ENCODE data around the gene CCDC18.
"Not testable (repeated sequence)": the region's sequence is repeated elsewhere in the genome, so short reads cannot be mapped to it uniquely, and the experiment has no call there.

The CCDC18 gene, protein sequence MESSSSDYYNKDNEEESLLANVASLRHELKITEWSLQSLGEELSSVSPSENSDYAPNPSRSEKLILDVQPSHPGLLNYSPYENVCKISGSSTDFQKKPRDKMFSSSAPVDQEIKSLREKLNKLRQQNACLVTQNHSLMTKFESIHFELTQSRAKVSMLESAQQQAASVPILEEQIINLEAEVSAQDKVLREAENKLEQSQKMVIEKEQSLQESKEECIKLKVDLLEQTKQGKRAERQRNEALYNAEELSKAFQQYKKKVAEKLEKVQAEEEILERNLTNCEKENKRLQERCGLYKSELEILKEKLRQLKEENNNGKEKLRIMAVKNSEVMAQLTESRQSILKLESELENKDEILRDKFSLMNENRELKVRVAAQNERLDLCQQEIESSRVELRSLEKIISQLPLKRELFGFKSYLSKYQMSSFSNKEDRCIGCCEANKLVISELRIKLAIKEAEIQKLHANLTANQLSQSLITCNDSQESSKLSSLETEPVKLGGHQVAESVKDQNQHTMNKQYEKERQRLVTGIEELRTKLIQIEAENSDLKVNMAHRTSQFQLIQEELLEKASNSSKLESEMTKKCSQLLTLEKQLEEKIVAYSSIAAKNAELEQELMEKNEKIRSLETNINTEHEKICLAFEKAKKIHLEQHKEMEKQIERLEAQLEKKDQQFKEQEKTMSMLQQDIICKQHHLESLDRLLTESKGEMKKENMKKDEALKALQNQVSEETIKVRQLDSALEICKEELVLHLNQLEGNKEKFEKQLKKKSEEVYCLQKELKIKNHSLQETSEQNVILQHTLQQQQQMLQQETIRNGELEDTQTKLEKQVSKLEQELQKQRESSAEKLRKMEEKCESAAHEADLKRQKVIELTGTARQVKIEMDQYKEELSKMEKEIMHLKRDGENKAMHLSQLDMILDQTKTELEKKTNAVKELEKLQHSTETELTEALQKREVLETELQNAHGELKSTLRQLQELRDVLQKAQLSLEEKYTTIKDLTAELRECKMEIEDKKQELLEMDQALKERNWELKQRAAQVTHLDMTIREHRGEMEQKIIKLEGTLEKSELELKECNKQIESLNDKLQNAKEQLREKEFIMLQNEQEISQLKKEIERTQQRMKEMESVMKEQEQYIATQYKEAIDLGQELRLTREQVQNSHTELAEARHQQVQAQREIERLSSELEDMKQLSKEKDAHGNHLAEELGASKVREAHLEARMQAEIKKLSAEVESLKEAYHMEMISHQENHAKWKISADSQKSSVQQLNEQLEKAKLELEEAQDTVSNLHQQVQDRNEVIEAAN (N-terminal part only)

DNA sequence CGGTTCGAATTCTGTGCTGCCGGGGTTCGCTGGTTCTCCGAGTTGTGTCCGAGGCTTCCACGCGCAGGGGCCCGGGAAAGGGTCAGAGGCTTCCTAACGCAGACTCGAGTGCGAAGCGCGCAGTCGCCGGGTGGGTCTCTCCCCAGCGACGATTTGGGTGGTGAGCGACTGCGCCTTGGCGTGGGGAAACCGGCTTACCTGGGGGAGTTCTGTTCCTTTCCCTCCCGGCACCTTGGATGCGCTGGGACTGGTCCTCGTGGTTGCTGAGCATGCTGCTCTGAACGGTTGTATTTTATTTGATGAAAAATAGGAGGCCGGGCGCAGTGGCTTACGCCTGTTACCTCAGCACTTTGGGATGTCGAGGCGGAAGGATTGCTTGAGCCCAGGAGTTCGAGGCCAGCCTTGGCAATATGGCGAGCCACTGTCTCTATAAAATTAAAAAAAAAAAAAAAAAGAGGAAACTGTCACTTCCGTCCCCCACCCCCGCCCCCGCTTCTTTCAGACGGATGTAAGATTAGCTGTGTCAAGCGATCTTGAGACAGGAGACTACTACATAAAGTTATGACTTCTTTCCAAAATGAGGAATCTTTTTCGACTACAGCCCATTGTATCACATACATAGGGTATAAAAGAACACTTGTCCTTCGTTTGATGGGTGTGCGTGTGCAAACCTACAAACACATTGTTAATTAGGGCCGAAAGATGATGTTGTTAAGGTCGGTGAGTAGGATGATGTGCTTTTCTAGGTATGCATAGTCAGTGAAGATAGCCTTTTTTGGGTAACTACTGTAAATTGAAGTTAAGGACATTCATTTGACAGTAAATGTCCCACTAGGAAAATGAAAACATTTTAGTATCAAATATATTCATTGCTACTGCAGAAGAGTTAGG lies at the start of gene CCDC18:
CCDC18 (plus strand) TSS at position 2 of the 891 bp plus-strand sequence. CDS start 2,638 bp downstream, outside the sequence.
- DNase-seq, result peak; percentile 94
- in situ Hi-C loops (cut with MboI; ENCODE audit: low pct_unique_long_range_greater_than_20kb, low sequenced_read_pairs), result no loop called here

DNA sequence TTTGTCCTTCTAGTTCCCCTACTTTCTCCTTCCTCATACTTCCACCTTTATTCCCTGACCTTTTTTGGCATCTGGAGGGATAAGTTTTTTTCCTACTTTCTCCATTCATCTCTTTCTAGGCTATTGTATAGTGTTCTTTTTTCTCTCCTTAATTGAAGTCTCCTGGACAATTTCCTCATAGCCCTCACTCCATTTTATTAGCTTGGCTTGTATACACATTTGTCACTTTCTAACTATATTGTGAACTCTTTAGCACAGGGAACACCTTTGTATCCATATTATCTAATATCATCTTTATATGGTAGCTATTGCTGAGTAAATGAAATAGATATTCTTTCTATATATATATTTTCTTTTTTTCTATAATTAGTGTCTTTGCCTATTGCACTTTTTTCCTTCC lies 47.9 kb upstream of the CCDC18 start:
- in situ Hi-C loops (cut with MboI; ENCODE audit: low pct_unique_long_range_greater_than_20kb, low sequenced_read_pairs), result no loop called here
- no peak for DNase-seq

DNA sequence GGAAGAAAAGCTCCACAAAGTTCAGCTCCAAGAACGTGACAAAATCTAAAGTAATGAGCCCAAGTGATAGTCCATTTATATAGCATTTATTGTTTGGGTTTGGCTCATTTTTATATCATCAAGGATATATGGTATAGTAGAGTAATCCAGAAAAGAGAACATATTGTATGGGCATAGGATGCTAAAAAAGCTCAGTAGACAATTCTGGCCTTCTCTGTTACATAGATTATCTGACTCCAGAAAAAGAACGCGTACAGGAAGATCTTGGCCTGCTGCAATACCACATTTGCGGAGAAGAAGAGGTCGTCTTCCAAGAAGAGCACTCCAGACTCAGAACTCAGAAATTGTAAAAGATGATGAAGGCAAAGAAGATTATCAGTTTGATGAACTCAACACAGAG lies 44.1 kb upstream of the CCDC18 start:
- in situ Hi-C loops (cut with MboI; ENCODE audit: low pct_unique_long_range_greater_than_20kb, low sequenced_read_pairs), result no loop called here
- no peak for DNase-seq

DNA sequence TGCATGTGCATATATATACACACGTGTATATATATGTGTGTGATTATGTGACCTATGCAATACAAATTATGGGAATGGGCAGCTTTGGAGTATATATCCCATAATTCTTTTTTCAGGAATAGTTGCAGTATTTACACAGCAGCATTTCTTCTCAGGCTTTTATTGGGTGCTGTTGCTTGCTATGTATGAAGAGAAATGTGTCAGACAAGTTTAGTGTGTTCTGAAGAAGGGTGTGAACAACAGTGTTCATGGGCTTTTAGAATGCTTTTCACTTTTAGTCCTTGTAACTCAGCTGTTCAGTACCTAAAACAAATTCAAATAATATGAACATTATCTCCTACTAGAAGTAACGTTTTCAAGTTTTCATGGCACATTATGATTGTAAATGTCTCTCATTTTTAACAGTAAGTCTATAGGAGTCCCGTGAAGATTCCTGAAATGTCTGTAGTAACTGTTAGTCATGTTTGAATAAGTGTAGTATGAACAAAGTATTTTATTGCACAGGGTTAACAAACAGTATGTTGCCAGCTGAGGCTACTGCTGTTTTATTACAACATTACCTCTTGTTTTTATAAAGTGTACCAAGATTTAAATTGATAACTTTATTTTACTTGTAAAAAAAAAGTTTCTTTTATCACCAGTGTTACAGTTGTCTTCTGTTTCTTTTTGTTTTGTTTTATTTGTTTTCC lies 42.8 kb upstream of the CCDC18 start:
- DNase-seq, result no peak

GRCh38 chr1:93140106-93140505 lies 40.4 kb upstream of the CCDC18 start:
- no peak for DNase-seq
- in situ Hi-C loops (cut with MboI; ENCODE audit: low pct_unique_long_range_greater_than_20kb, low sequenced_read_pairs), result no loop called here

More for the DNA sequence above, 42.8 kb upstream of the CCDC18 start:
- in situ Hi-C loops (cut with MboI; ENCODE audit: low pct_unique_long_range_greater_than_20kb, low sequenced_read_pairs), result no loop called here

DNA sequence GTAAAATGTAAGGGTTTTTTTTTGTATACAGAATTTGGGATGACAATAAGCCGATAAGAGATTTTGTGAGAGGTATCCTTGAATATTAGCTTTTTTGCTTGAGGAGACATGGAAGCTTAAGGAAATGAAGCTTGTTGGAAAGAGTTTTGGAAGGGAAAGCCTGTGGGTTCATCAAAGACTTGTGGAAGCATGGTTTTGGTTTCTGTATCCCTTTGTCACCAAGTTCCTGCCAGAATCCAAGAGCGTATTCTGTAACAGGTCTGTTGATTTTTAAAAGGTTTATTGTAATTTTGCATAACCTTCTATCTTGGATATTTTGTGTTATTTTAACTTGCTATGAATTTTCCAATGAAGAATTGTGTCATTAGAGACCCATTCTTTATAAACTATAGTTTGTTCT lies 38.4 kb upstream of the CCDC18 start:
- DNase-seq, result no peak
- in situ Hi-C loops (cut with MboI; ENCODE audit: low pct_unique_long_range_greater_than_20kb, low sequenced_read_pairs), result no loop called here

DNA sequence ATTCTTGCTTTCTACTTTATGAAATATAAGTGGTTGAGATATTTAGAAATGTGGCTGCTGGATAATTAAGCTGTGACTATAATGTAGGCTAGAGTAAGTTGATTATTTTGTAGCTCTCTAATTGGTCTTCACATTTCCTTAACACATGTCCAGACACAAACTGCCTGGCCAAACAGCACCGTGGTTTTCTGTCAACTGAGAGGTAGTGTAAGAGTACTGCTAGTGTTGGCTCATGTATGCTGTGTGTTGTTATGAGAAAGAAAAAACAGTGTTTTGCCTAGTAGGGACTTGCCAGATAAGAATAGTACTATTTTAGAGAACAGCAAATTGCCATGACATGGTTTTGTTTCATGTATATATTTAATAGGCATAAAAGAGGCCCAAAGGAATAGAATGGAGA lies 37.4 kb upstream of the CCDC18 start:
- in situ Hi-C loops (cut with MboI; ENCODE audit: low pct_unique_long_range_greater_than_20kb, low sequenced_read_pairs), result no loop called here
- peak; percentile 31 for DNase-seq

DNA sequence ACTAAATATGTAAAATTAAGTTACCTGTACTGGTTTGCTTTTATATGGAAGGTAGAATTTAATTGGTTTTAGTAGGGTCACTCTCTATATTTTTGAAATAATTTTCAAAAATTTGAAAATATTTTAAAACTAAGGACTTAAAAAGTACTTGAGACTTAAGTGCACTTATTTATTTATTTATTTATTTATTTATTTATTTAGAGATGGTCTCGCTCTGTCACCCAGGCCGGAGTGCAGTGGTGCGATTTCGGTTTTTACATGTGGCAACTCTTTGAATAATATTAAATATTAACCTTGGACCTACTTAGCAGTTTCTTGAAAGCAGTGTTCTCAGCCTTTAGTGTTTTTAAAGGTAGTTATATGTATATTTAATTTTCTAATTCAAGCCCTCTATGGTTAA lies 36.8 kb upstream of the CCDC18 start:
- in situ Hi-C loops (cut with MboI; ENCODE audit: low pct_unique_long_range_greater_than_20kb, low sequenced_read_pairs), result no loop called here
- DNase-seq, result no peak

GRCh38 chr1:93148001-93148400 lies 32.5 kb upstream of the CCDC18 start:
- no peak for DNase-seq
- in situ Hi-C loops (cut with MboI; ENCODE audit: low pct_unique_long_range_greater_than_20kb, low sequenced_read_pairs), result no loop called here

DNA sequence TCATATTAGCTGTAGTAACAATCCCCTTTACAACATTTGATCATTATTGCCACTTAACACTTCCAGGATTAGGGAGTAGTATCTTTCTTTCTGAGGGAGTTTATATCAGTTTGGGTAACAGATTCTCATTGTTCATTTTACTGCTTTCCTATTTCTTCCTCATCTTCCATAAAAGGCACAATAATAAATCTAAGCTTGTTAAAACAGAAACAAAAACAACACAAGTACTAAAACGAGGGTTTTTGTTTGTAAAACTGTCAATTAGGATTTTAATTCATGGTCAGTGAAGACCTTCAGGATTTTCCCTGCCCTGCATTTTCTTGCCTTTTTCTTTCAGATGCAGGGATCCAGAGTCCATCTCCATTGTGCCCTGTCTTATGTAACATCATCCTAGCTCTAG lies 29.8 kb upstream of the CCDC18 start:
- in situ Hi-C loops (cut with MboI; ENCODE audit: low pct_unique_long_range_greater_than_20kb, low sequenced_read_pairs), result no loop called here

GRCh38 chr1:93151474-93151873 lies 29.1 kb upstream of the CCDC18 start:
- in situ Hi-C loops (cut with MboI; ENCODE audit: low pct_unique_long_range_greater_than_20kb, low sequenced_read_pairs), result no loop called here

More for the DNA sequence above, 29.8 kb upstream of the CCDC18 start:
- DNase-seq, result no peak

DNA sequence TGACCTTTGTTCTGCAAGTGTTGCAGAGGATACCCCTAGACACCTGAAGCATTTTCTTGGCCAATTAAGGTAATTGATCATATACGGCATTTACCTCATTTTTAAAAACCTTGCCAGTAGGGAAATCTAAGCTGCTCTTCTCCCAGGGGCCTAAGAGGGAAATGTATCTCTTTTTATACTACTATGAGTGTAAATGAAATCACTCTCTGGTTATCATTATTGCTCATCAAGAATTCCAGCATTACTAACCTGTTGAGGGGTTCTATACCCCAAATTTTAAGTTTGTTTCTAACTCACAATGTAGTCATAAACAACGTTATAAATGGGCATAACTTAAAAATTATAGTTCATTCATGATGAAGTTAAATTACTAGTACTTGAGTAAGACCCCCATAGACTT lies 27.7 kb upstream of the CCDC18 start:
- in situ Hi-C loops (cut with MboI; ENCODE audit: low pct_unique_long_range_greater_than_20kb, low sequenced_read_pairs), result no loop called here
- DNase-seq, result no peak

More at GRCh38 chr1:93151474-93151873, 29.1 kb upstream of the CCDC18 start:
- no peak for DNase-seq

GRCh38 chr1:93154898-93155297 lies 25.6 kb upstream of the CCDC18 start:
- in situ Hi-C loops (cut with MboI; ENCODE audit: low pct_unique_long_range_greater_than_20kb, low sequenced_read_pairs), result no loop called here
- DNase-seq, result no peak

- in situ Hi-C loops (cut with MboI; ENCODE audit: low pct_unique_long_range_greater_than_20kb, low sequenced_read_pairs), result no loop called here
- DNase-seq, result peak; percentile 37
Measured at GRCh38 chr1:93155335-93155734, 25.2 kb upstream of the CCDC18 start.

GRCh38 chr1:93159337-93159736 lies 21.2 kb upstream of the CCDC18 start:
- DNase-seq, result no peak
- in situ Hi-C loops (cut with MboI; ENCODE audit: low pct_unique_long_range_greater_than_20kb, low sequenced_read_pairs), result no loop called here

GRCh38 chr1:93163314-93163713 lies 17.2 kb upstream of the CCDC18 start:
- DNase-seq; in situ Hi-C loops (cut with MboI; ENCODE audit: low pct_unique_long_range_greater_than_20kb, low sequenced_read_pairs): not testable (repeated sequence)

- in situ Hi-C loops (cut with MboI; ENCODE audit: low pct_unique_long_range_greater_than_20kb, low sequenced_read_pairs), result no loop called here
- no peak for DNase-seq
Measured at GRCh38 chr1:93164816-93165215, 15.7 kb upstream of the CCDC18 start.

GRCh38 chr1:93165895-93166294 lies 14.6 kb upstream of the CCDC18 start:
- DNase-seq; in situ Hi-C loops (cut with MboI; ENCODE audit: low pct_unique_long_range_greater_than_20kb, low sequenced_read_pairs): not testable (repeated sequence)

Data from KBM-7 (cell line).